H1 (cell line): ENCODE measurements around the gene PLOD1. TPM values are rescaled to one million over a fixed set of nuclear protein-coding genes. Genes with fewer than 3 reads are reported as not detected.

Experiments used
- CEBPB ChIP-seq: IDR thresholded peaks from 2 replicates; pipeline ENCODE4 v1.6.1; 2012; ENCODE audit warnings: low read depth, low read length
- JUN ChIP-seq: IDR thresholded peaks from 2 replicates; pipeline ENCODE4 v1.6.1; 2011; ENCODE audit warnings: low read depth, mild to moderate bottlenecking, improper control_type of control experiment, low read length
- NRF1 ChIP-seq: IDR thresholded peaks from 2 replicates; pipeline ENCODE4 v1.6.1; 2011; ENCODE audit warnings: mild to moderate bottlenecking, low read depth, low read length, improper control_type of control experiment
- YY1 ChIP-seq: IDR thresholded peaks from 2 replicates; pipeline ENCODE4 v1.6.1; 2011; ENCODE audit warnings: low read depth, mild to moderate bottlenecking, low read length
- polyA plus RNA-seq, 7 experiments: library from polyadenylated mRNA; depleted of rRNA in 3 of 7; stranded (reverse) in 5 of 7; unstranded in 2 of 7; fragments of >200 nt in 5 of 7; fragments of 200-250 nt in 2 of 7; gene quantifications; 1 replicate in 5 of 7; 2 replicates in 1 of 7; 4 replicates in 1 of 7; pipeline versions ENCODE4 v1.2.1 to v1.2.3, GENCODE V29; 2011 to 2013; ENCODE audit warnings: missing spikeins in 2 of 7, mixed read lengths in 2 of 7
- total RNA-seq: library from RNA; stranded (reverse); fragmentation: NEBNext Ultra II Directional; extraction: Animal tissue kit (Norgen Biotek cat#: 25700); gene quantifications from 2 replicates; pipeline ENCODE4 v1.2.1, GENCODE V29; 2021
- TF ChIP-seq, protein P1 (sequence below): fragments of 300-600 bp; sonication (generic); IDR thresholded peaks from 2 replicates; pipeline ENCODE4 v1.7.1; 2012; ENCODE audit warnings: low read length, moderate library complexity, mild to moderate bottlenecking, inconsistent platforms; ENCODE audit not compliant: insufficient replicate concordance

The PLOD1 gene
- total and polyA plus RNA-seq, 2 of the 8 experiments (the other 6 are each of a cell fraction or from before 2014, with no cell fraction given), result 44.9 to 51.8 TPM

DNA sequence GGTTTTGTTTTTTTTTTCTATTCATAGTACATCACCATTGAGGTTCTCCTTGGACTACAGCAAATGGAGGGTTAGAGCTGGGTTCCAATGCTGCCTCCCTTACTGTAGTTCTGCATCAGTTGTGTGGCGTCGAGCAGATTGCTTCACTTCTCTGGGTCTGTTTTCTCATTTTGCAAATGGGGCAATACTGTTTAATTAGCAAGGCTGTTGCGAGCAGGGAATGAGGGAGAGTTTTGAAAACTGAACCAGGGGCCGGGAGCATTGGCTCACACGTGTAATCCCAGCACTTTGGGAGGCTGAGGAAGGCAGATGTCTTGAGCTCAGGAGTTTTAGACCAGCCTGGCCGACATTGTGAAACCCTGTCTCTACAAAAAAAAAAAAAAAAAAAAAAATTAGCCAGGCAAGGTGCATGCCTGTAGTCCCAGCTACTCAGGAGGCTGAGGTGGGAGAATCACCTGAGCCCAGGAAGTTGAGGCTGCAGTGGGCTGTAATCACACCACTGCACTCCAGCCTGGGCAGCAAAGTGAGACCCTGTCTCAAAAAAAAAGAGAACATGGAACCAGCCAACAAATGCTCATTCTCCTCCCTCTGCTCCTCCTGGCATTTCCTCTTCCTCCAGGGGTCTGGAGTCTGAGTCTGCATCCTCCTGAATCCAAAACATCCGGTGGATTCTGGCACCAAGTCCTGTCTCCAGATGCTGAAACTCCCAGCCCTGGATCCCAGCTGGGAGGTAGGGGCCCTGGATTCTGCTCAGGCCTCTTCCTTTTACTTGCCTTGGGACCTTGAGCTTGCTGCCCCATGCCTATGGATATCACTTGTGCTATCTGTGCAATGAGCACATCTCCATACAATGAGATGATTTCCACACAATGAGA, 3.7 kb upstream of the PLOD1 start (continued):
- TF ChIP-seq JUN (no peak), CEBPB (no peak), YY1 (no peak), NRF1 (no peak)
- TF ChIP-seq, protein P1, sequence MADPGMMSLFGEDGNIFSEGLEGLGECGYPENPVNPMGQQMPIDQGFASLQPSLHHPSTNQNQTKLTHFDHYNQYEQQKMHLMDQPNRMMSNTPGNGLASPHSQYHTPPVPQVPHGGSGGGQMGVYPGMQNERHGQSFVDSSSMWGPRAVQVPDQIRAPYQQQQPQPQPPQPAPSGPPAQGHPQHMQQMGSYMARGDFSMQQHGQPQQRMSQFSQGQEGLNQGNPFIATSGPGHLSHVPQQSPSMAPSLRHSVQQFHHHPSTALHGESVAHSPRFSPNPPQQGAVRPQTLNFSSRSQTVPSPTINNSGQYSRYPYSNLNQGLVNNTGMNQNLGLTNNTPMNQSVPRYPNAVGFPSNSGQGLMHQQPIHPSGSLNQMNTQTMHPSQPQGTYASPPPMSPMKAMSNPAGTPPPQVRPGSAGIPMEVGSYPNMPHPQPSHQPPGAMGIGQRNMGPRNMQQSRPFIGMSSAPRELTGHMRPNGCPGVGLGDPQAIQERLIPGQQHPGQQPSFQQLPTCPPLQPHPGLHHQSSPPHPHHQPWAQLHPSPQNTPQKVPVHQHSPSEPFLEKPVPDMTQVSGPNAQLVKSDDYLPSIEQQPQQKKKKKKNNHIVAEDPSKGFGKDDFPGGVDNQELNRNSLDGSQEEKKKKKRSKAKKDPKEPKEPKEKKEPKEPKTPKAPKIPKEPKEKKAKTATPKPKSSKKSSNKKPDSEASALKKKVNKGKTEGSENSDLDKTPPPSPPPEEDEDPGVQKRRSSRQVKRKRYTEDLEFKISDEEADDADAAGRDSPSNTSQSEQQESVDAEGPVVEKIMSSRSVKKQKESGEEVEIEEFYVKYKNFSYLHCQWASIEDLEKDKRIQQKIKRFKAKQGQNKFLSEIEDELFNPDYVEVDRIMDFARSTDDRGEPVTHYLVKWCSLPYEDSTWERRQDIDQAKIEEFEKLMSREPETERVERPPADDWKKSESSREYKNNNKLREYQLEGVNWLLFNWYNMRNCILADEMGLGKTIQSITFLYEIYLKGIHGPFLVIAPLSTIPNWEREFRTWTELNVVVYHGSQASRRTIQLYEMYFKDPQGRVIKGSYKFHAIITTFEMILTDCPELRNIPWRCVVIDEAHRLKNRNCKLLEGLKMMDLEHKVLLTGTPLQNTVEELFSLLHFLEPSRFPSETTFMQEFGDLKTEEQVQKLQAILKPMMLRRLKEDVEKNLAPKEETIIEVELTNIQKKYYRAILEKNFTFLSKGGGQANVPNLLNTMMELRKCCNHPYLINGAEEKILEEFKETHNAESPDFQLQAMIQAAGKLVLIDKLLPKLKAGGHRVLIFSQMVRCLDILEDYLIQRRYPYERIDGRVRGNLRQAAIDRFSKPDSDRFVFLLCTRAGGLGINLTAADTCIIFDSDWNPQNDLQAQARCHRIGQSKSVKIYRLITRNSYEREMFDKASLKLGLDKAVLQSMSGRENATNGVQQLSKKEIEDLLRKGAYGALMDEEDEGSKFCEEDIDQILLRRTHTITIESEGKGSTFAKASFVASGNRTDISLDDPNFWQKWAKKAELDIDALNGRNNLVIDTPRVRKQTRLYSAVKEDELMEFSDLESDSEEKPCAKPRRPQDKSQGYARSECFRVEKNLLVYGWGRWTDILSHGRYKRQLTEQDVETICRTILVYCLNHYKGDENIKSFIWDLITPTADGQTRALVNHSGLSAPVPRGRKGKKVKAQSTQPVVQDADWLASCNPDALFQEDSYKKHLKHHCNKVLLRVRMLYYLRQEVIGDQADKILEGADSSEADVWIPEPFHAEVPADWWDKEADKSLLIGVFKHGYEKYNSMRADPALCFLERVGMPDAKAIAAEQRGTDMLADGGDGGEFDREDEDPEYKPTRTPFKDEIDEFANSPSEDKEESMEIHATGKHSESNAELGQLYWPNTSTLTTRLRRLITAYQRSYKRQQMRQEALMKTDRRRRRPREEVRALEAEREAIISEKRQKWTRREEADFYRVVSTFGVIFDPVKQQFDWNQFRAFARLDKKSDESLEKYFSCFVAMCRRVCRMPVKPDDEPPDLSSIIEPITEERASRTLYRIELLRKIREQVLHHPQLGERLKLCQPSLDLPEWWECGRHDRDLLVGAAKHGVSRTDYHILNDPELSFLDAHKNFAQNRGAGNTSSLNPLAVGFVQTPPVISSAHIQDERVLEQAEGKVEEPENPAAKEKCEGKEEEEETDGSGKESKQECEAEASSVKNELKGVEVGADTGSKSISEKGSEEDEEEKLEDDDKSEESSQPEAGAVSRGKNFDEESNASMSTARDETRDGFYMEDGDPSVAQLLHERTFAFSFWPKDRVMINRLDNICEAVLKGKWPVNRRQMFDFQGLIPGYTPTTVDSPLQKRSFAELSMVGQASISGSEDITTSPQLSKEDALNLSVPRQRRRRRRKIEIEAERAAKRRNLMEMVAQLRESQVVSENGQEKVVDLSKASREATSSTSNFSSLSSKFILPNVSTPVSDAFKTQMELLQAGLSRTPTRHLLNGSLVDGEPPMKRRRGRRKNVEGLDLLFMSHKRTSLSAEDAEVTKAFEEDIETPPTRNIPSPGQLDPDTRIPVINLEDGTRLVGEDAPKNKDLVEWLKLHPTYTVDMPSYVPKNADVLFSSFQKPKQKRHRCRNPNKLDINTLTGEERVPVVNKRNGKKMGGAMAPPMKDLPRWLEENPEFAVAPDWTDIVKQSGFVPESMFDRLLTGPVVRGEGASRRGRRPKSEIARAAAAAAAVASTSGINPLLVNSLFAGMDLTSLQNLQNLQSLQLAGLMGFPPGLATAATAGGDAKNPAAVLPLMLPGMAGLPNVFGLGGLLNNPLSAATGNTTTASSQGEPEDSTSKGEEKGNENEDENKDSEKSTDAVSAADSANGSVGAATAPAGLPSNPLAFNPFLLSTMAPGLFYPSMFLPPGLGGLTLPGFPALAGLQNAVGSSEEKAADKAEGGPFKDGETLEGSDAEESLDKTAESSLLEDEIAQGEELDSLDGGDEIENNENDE, result no peak
